ENCODE data around the gene KRT72. TPM values are rescaled to one million over a fixed set of nuclear protein-coding genes. Genes with fewer than 3 reads are reported as not detected.

Gene KRT72
- total RNA-seq, 1 donor, result not detected

GRCh38 chr12:52636592-52637258 is 35.5 kb upstream of the KRT72 start:
- no peak for DNase-seq (ENCODE audit: low read depth)
- H3K4me3 ChIP-seq (ENCODE audit: low read depth, low read length), result no peak overlapping the region
- TF ChIP-seq CTCF (IDR thresholded peaks at IDR 0.05; ENCODE audit: insufficient read depth, low read depth, low read length), result no peak

GRCh38 chr12:52636189-52636588 is 34.9 kb upstream of the KRT72 start:
- no peak for TF ChIP-seq CTCF (IDR thresholded peaks at IDR 0.05; ENCODE audit: insufficient read depth, low read depth, low read length)
- H3K4me3 ChIP-seq (ENCODE audit: low read depth, low read length), result no peak overlapping the region
- no peak for DNase-seq (ENCODE audit: low read depth)

DNA sequence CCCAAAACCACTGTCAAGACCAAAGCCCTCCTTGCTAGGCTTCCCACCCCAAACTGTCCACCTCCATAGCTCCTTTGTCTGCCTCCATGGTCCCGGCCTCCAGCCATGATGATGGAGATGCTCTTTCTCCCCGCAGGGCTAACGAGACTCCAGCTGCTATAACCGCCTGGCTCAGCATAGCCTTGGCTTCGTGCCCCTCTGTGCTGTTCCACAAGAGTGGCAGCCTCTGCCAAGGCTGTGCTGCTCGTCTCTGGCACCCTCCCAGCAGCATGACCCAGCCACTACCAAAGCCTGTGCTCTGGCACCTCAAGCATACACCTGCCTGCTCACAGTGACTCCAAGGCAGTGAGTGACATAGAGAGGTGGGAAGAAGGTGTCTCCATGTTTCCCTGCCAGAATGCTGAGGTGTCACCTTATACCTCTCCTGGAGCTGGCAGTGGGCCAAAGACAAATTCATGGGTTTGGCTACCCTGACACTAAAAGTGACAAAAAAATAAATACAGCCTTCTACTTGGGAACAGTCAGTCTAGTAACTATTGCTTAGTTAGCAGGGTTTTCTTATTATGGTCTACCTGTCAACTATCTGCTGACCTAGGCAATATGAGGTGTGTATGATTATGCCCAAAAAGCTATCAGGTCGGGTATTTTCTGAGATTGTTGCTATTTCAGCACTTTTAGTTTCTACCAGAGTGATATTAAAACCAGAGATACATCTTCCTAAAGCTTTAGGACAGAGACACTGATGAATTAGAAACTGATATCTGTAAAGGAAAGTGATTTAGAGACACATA is 33.2 kb upstream of the KRT72 start:
- TF ChIP-seq CTCF (IDR thresholded peaks at IDR 0.05; ENCODE audit: insufficient read depth, low read depth, low read length), result no peak
- H3K4me3 ChIP-seq (ENCODE audit: low read depth, low read length), result no peak overlapping the region
- DNase-seq (ENCODE audit: low read depth), result no peak

DNA sequence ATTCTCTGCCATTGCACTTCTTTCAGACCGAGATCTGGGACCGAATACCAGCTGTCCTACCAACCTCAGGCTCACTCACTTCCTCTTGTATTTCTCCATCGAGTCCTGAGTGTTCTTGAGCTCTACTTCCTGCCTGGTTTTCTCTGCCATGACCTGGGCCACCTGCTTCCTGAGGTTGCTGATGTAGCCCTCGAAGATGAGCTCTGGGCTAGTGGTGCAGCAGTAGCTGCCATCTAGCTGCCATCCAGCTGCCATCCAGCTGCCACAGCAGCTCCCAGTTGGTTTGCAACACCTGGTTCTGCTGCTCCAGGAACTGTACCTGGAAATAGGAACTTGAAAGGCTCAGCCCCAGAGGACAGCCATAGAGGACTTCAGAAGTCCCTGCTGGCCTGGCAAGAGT is 32.1 kb upstream of the KRT72 start:
- no peak overlapping the region for H3K4me3 ChIP-seq (ENCODE audit: low read depth, low read length)
- DNase-seq (ENCODE audit: low read depth), result no peak
- TF ChIP-seq CTCF (IDR thresholded peaks at IDR 0.05; ENCODE audit: insufficient read depth, low read depth, low read length), result no peak

DNA sequence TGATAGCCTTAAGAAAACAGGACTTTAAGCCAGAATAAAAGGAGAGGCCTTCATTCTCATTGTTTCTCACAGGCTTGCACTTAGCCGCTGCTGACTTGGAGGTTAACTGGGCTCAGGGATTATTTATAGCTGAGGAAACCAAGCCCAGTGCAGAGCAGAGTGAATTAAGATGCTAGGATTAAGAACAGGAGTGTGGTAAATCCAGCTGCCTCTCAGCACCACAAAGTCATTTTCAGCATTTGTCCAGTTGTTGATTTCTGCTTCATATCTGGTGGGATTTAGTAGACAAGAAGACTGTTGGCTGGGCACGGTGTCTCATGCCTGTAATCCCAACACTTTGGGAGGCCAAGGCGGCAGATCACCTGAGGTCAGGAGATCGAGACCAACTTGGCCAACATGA is 31.4 kb upstream of the KRT72 start:
- no peak overlapping the region for H3K4me3 ChIP-seq (ENCODE audit: low read depth, low read length)
- DNase-seq (ENCODE audit: low read depth), result no peak
- TF ChIP-seq CTCF (IDR thresholded peaks at IDR 0.05; ENCODE audit: insufficient read depth, low read depth, low read length), result no peak

- H3K4me3 ChIP-seq (ENCODE audit: low read depth, low read length), result no peak overlapping the region
- DNase-seq (ENCODE audit: low read depth), result no peak
- TF ChIP-seq CTCF (IDR thresholded peaks at IDR 0.05; ENCODE audit: insufficient read depth, low read depth, low read length), result no peak
Observed at GRCh38 chr12:52631676-52632459, 30.6 kb upstream of the KRT72 start.

Measured in fibroblast of villous mesenchyme (primary cell).